H1 (cell line): ENCODE measurements around the gene KCNA10.
"Not testable (repeated sequence)": the region's sequence is repeated elsewhere in the genome, so short reads cannot be mapped to it uniquely, and the experiment has no call there.

Source experiments
- BACH1 ChIP-seq: IDR thresholded peaks from 2 replicates; pipeline ENCODE4 v1.6.1; 2012; ENCODE audit warnings: low read length, improper control_type of control experiment
- CHD2 ChIP-seq: IDR thresholded peaks from 2 replicates; pipeline ENCODE4 v1.6.1; 2012; ENCODE audit warnings: low read length, improper control_type of control experiment
- CTCF ChIP-seq, 3 experiments: IDR thresholded peaks; 1 replicate in 2 of 3; 2 replicates in 1 of 3; pipeline versions ENCODE4 v1.5.1 to v1.6.1; 2011; ENCODE audit warnings: low read length in 3 of 3, mild to moderate bottlenecking in 3 of 3, inconsistent platforms in 2 of 3, low read depth in 1 of 3, moderate library complexity in 1 of 3; ENCODE audit not compliant: insufficient read depth in 1 of 3; ENCODE audit errors: control extremely low read depth in 1 of 3
- EP300 ChIP-seq, 2 experiments: IDR thresholded peaks; 1 replicate in 1 of 2; 2 replicates in 1 of 2; pipeline ENCODE4 v1.6.1; 2011 to 2012; ENCODE audit warnings: low read depth in 2 of 2, low read length in 2 of 2, mild to moderate bottlenecking in 2 of 2, borderline replicate concordance in 1 of 2, inconsistent platforms in 1 of 2, moderate library complexity in 1 of 2
- EZH2 ChIP-seq: fragments of 200-600 bp; sonication (generic); IDR thresholded peaks from 2 replicates; pipeline ENCODE4 v1.7.1; 2012; ENCODE audit warnings: low read depth, mild to moderate bottlenecking, moderate library complexity, low read length, inconsistent platforms; ENCODE audit not compliant: severe bottlenecking
- GABPA ChIP-seq: IDR thresholded peaks from 2 replicates; pipeline ENCODE4 v1.6.1; 2011; ENCODE audit warnings: mild to moderate bottlenecking, low read length, moderate library complexity, borderline replicate concordance; ENCODE audit not compliant: insufficient read depth
- HDAC2 ChIP-seq, 2 experiments: fragments of 300-600 bp in 1 of 2; sonication (generic) in 1 of 2; IDR thresholded peaks; 2 replicates each; pipeline ENCODE4 v1.6.1; 2011 to 2012; ENCODE audit warnings: low read depth in 2 of 2, low read length in 2 of 2, mild to moderate bottlenecking in 2 of 2, moderate library complexity in 2 of 2, borderline replicate concordance in 1 of 2, inconsistent platforms in 1 of 2
- PHF8 ChIP-seq: fragments of 200-600 bp; sonication (generic); conservative IDR thresholded peaks from 2 replicates; pipeline ENCODE4 v1.7.1; 2012; ENCODE audit warnings: low read depth, mild to moderate bottlenecking, inconsistent platforms, low read length, moderate library complexity
- POLR2A ChIP-seq, 2 experiments: IDR thresholded peaks; 1 replicate in 1 of 2; 2 replicates in 1 of 2; pipeline ENCODE4 v1.6.1; 2011; ENCODE audit warnings: low read depth in 2 of 2, low read length in 2 of 2, mild to moderate bottlenecking in 2 of 2; ENCODE audit errors: control extremely low read depth in 1 of 2
- RXRA ChIP-seq: IDR thresholded peaks from 2 replicates; pipeline ENCODE4 v1.6.1; 2011; ENCODE audit warnings: low read depth, mild to moderate bottlenecking, low read length, moderate library complexity; ENCODE audit not compliant: insufficient read depth
- SIN3A ChIP-seq, 2 experiments: IDR thresholded peaks in 1 of 2; conservative IDR thresholded peaks in 1 of 2; 2 replicates each; pipeline ENCODE4 v1.6.1; 2011 to 2012; ENCODE audit warnings: low read length in 2 of 2, improper control_type of control experiment in 1 of 2, low read depth in 1 of 2, mild to moderate bottlenecking in 1 of 2
- TF ChIP-seq, protein P1 (sequence below): IDR thresholded peaks from 2 replicates; pipeline ENCODE4 v1.6.1; 2011; ENCODE audit warnings: low read length, improper control_type of control experiment

GRCh38 chr1:110510921-110511320 is 8.1 kb downstream of the KCNA10 start:
- TF ChIP-seq CTCF (IDR thresholded peaks at IDR 0.05; ENCODE audit: control extremely low read depth in 1 of 3, insufficient read depth in 1 of 3, low read depth in 1 of 3, low read length in 3 of 3); EZH2; CHD2; BACH1; PHF8; POLR2A (IDR thresholded peaks at IDR 0.05; ENCODE audit: control extremely low read depth in 1 of 2, low read depth in 2 of 2, low read length in 2 of 2); GABPA; SIN3A (conservative IDR thresholded peaks at IDR 0.05 in 1 of 2, IDR thresholded peaks at IDR 0.05 in 1 of 2; ENCODE audit: low read depth in 1 of 2, low read length in 2 of 2); RXRA; EP300 (IDR thresholded peaks at IDR 0.05; ENCODE audit: borderline replicate concordance in 1 of 2, low read depth in 2 of 2, low read length in 2 of 2); HDAC2 (IDR thresholded peaks at IDR 0.05; ENCODE audit: borderline replicate concordance in 1 of 2, low read depth in 2 of 2, low read length in 2 of 2): not testable (repeated sequence)
- TF ChIP-seq, protein P1, sequence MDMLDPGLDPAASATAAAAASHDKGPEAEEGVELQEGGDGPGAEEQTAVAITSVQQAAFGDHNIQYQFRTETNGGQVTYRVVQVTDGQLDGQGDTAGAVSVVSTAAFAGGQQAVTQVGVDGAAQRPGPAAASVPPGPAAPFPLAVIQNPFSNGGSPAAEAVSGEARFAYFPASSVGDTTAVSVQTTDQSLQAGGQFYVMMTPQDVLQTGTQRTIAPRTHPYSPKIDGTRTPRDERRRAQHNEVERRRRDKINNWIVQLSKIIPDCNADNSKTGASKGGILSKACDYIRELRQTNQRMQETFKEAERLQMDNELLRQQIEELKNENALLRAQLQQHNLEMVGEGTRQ = not testable (repeated sequence)
